Fibroblast of villous mesenchyme (primary cell): ENCODE data around the gene MTG1. TPM values are rescaled to one million over a fixed set of nuclear protein-coding genes. Genes with fewer than 3 reads are reported as not detected.

Source experiments
- DNase-seq: peaks from one replicate; pipeline ENCODE4 v3.0.0-alpha.2; 2010; ENCODE audit warnings: low read depth
- H3K4me3 ChIP-seq: 2 replicates; pipeline ENCODE4 v1.5.1; 2011; ENCODE audit warnings: low read depth, mild to moderate bottlenecking, low read length
- total RNA-seq: library from RNA; depleted of rRNA; stranded (reverse); fragments of >200 nt; gene quantifications from 2 replicates; pipeline ENCODE4 v1.2.3, GENCODE V29; 2012
- TF ChIP-seq, protein P1 (sequence below): IDR thresholded peaks from 2 replicates; pipeline ENCODE4 v1.5.1; 2012; ENCODE audit warnings: low read depth, mild to moderate bottlenecking, low read length; ENCODE audit not compliant: insufficient read depth

MTG1 gene
- total RNA-seq, 1 donor, result 22.5 TPM

DNA sequence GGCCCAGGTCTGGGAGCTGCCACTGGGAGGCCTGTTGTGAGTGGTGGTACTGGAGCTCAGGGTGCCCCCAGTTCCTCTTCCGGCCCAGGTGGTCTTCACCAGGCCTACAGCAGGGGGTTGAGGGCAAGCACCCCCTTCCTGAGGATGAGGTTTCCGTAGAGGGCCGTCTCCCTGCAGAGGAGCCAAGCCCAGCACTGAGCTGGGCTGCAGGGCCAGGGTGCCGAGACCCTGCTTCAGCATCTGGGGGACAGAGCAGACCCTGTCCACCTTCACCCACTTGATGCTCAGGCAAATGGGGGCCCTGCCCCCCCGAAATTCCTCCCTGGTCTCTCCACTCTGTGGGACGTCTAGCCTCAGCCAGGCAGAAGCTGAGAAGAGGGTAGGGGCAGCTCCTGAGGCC, 38.7 kb upstream of the MTG1 start:
- no peak for DNase-seq
- no peak overlapping the region for H3K4me3 ChIP-seq
- TF ChIP-seq, protein P1, sequence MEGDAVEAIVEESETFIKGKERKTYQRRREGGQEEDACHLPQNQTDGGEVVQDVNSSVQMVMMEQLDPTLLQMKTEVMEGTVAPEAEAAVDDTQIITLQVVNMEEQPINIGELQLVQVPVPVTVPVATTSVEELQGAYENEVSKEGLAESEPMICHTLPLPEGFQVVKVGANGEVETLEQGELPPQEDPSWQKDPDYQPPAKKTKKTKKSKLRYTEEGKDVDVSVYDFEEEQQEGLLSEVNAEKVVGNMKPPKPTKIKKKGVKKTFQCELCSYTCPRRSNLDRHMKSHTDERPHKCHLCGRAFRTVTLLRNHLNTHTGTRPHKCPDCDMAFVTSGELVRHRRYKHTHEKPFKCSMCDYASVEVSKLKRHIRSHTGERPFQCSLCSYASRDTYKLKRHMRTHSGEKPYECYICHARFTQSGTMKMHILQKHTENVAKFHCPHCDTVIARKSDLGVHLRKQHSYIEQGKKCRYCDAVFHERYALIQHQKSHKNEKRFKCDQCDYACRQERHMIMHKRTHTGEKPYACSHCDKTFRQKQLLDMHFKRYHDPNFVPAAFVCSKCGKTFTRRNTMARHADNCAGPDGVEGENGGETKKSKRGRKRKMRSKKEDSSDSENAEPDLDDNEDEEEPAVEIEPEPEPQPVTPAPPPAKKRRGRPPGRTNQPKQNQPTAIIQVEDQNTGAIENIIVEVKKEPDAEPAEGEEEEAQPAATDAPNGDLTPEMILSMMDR, result no peak

DNA sequence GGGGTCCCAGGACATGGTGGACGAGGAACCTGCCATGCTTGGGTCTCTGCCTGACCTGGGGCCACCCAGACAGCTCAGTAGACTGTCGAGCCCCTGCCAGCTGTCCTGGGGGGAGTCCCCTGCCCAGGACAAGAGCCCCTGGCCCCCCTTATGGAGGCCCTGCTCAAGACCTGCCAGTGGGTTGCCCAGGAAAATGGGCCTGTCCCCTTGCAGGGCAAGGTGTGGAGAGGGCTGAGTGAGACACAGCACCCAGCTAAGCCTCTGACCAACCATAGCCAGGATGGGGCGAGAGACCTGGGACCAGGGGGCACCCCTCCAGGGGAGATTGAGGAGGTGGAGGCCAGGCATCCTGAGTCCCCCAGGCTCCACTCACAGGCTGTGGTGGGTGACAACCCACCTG, 38.0 kb upstream of the MTG1 start:
- DNase-seq, result no peak
- no peak overlapping the region for H3K4me3 ChIP-seq
- TF ChIP-seq, protein P1, result no peak

DNA sequence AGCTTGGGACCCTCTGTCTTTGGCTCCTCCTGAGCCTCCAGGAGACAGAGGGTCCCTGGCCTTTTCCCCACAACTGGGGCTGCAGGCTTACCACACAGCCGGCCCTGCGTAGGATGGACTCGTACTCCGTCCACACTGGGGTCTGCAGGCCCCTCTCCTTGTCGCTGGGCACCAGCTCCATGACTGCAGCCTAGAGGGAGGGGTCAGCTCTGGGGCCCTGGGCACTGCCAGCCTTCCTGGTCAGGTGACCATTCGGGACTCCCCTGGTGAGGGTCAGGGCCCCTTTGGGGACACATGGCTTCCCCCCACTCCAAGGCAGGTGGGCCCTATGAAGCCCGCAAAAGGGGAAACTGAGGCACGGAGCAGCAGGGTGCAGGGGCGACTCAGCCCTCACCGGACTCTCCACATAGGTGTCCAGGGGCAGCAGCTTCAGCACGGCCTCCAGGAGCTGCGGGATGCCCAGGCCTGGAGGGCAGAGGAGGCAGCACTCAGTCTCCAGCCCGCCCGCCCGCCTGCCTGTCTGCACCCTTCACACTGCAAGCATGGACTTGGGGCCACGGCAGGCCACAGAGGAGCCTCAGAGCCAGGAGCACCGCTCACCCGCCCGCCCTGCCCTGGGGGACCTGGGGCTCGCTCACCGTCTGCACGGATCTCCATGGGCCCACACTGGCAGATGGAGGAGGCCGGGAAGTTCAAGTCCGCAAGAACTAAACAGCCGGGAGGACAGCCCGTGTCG, 37.2 kb upstream of the MTG1 start:
- no peak for DNase-seq
- TF ChIP-seq, protein P1, result no peak

DNA sequence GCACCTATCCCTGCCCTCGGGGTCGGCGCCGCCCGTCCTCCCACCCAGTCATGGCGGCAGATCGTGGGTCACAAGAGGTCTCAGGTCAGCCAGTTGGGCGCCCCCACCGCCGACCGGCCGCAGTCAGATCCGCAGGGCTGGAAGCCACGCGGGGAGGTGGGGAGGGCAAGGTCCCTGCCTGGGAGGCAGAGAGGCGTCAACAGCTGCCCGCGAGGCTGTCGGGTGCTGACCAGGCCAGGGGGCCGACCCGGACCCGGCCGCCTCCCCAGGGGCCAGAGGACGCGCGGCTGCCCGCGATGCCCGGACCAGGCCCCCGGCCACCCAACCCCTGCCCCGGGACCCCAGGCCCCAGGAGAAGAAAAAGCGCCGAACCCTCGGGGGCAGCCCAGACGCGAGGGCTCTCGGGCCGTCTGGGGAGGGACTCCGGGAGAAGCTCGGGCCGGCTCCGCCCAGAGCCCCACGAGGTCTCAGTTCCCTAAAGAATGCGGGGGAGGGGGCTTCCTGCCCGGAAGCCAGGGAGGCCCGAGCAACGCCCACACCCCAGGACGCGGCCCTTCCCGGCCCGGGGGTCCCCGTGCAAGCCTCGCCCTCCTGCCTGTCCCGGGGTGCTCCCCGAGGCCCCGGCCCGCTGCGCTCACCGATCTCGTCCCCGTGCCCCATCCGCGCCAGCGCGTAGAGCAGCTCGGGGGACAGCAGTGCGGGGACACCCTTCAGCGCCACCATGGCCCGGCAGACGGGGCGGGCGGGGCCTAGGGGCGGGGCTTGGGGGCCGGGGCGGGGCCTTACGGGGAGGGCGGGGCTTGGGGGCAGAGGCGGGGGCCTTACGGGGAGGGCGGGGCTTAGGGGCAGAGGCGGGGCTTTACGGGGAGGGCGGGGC, 36.4 kb upstream of the MTG1 start, which contains the start of gene FUOM:
FUOM (minus strand) TSS at position 735 of the 877 bp plus-strand sequence; CDS start at position 723, 12 bp downstream.
- TF ChIP-seq, protein P1, result no peak
- peak; percentile 56 for DNase-seq
- peak within 1 kb of the TSS; percentile 60 for H3K4me3 ChIP-seq

More for the DNA sequence above, 37.2 kb upstream of the MTG1 start:
- peak overlapping the region; percentile 60 for H3K4me3 ChIP-seq

DNA sequence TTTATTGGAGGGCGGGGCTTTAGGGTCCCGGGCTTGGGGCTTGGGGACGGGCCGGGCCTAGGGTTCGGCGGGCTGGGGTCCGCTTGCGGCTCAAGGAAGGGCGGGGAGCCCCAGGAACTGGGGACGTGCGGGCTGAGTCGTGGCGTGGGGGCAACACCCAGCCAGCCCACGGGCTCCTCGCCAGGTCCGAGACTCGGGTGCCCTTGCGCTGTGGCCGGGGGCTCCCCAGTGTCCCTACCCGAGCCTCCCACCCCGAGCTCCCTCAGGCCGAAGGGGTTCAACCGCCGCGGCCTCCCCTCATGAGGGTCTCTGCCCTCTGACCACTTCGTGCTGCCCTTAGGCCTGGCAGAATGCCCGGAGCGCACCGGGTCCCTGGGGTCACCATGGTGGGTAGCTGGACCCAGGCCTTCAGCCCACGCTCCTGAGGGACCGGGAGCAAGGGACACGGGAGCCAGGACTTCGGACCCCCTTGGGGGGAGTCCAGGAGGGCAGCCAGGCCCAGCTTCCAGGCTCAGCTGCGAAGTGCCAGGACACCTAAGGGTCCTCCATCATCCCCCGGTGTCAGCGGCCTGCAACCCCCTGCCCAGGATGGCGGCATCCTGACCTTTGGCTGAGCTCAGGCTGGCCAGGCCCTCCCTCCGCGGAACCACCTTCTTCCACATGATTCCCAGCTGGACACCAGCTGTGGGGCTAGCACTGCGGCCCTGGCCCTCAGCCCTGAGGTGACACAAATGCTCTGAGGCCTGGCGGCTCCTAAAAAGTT, 35.6 kb upstream of the MTG1 start:
- peak; percentile 8 for DNase-seq
- TF ChIP-seq, protein P1, result no peak
- no peak overlapping the region for H3K4me3 ChIP-seq

DNA sequence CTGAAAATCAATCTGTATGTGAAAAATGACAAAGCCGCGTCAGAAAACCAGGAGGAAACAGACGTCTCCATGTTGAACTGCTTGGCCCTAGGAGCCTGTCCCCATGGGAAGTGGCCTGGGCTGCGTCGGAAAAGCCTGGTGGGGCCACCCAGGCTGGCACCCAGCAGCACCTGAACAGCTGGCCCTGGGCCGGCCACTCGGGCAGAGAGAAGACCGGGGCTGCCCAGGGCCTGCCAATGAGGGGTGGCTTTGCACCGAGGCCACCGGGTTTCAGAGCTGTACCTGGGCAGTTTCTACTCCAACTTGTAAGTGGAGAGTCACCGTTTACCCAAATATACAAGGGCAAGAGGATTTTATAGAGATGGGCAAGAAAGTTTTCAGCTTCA, 35.0 kb upstream of the MTG1 start:
- no peak overlapping the region for H3K4me3 ChIP-seq
- TF ChIP-seq, protein P1, result no peak
- no peak for DNase-seq
